Endothelial cell (in vitro differentiated cells): Measurements from ENCODE around the gene ARHGEF40. TPM values are rescaled to one million over a fixed set of nuclear protein-coding genes. Genes with fewer than 3 reads are reported as not detected.

Experiments used
- DNase-seq: peaks from one replicate; pipeline ENCODE4 v3.0.0; 2021; ENCODE audit warnings: low spot score
- H3K27ac Mint-ChIP-seq: one replicate; pipeline ENCODE4 v1.8.0; 2021; ENCODE audit warnings: mixed read lengths, inconsistent platforms; ENCODE audit not compliant: unreplicated experiment
- H3K27me3 Mint-ChIP-seq: one replicate; pipeline ENCODE4 v1.8.0; 2021; ENCODE audit warnings: mild to moderate bottlenecking, moderate library complexity, mixed read lengths, inconsistent platforms; ENCODE audit not compliant: unreplicated experiment
- H3K36me3 Mint-ChIP-seq: one replicate; pipeline ENCODE4 v1.8.0; 2021; ENCODE audit warnings: mild to moderate bottlenecking, low read depth, mixed read lengths, inconsistent platforms; ENCODE audit not compliant: unreplicated experiment
- H3K4me1 Mint-ChIP-seq: one replicate; pipeline ENCODE4 v1.8.0; 2021; ENCODE audit warnings: mild to moderate bottlenecking, mixed read lengths, inconsistent platforms; ENCODE audit not compliant: unreplicated experiment
- H3K4me3 Mint-ChIP-seq: one replicate; pipeline ENCODE4 v1.8.0; 2021; ENCODE audit warnings: mild to moderate bottlenecking, mixed read lengths, inconsistent platforms; ENCODE audit not compliant: unreplicated experiment
- H3K9me3 Mint-ChIP-seq: one replicate; pipeline ENCODE4 v1.8.0; 2021; ENCODE audit warnings: mixed read lengths, inconsistent platforms; ENCODE audit not compliant: unreplicated experiment
- total RNA-seq: library from RNA; stranded (reverse); fragmentation: NEBNext Ultra II Directional; extraction: Animal tissue kit (Norgen Biotek cat#: 25700); gene quantifications from one replicate; pipeline ENCODE4 v1.2.1, GENCODE V29; 2021; ENCODE audit not compliant: unreplicated experiment
- TF ChIP-seq, protein P1 (sequence below): fragments of 200-600 bp; sonication (generic); IDR thresholded peaks from one replicate; pipeline ENCODE4 v1.5.0; 2021; ENCODE audit warnings: antibody characterized with exemption; ENCODE audit not compliant: unreplicated experiment

The ARHGEF40 gene
- total RNA-seq, 1 donor from 2014 or later = 12.5 TPM

DNA sequence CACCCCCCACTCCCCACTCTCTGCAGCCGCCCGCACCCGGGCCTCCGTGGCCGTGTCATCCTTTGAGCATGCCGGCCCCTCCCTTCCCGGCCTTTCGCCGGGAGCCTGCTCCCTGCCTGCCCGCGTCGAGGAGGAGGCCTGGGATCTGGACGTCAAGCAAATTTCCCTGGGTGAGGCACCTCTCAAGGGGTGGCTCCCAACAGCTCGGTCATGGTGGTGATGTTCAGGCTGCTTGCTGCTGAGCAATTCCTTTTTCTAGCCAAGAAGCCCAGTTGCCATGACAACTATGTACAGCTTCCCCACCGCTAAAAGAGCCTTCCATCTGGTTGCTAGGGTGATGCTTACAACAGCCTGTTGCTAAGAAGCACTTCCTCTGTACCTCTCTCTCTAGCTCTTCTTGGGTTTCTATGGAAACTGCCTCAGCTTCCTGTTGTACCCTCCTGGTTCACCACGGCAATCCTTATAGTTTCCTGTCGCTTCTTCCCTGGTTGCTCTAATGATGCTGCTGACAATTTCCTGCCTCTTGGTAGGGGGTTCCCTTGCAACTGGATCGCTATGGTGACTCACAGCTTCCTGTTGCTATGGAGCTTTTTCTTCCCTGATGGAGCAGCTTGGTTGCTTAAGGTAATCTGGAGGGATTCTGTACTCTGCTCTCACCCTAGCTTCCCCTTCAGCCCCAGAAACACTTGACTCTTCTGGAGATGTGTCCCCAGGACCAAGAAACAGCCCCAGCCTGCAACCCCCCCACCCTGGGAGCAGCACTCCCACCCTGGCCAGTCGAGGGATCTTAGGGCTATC is 17.4 kb downstream of the ARHGEF40 start:
- DNase-seq = peak; percentile 66

DNA sequence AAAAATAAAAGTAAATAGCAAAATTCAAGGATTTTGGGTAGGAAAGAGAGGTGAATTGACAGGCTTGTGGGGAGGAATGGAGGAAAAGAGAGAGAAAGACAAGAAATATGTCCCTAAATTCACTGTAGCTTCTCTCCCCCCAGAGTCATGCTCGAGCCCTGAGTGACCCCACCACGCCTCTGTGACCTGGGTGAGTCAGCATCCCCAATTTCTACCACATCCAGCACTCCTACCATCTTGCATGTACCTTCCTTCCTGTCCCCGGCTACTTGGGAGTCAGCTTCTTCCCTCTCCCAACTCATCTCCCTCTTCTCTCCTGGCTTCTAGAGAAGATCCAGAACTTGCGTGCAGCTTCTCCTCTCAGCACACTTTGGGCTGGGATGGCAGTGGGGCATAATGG is 18.6 kb downstream of the ARHGEF40 start:
- TF ChIP-seq, protein P1, sequence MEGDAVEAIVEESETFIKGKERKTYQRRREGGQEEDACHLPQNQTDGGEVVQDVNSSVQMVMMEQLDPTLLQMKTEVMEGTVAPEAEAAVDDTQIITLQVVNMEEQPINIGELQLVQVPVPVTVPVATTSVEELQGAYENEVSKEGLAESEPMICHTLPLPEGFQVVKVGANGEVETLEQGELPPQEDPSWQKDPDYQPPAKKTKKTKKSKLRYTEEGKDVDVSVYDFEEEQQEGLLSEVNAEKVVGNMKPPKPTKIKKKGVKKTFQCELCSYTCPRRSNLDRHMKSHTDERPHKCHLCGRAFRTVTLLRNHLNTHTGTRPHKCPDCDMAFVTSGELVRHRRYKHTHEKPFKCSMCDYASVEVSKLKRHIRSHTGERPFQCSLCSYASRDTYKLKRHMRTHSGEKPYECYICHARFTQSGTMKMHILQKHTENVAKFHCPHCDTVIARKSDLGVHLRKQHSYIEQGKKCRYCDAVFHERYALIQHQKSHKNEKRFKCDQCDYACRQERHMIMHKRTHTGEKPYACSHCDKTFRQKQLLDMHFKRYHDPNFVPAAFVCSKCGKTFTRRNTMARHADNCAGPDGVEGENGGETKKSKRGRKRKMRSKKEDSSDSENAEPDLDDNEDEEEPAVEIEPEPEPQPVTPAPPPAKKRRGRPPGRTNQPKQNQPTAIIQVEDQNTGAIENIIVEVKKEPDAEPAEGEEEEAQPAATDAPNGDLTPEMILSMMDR = no peak
- peaks cover 19% of the 10 kb centered on the region for H3K36me3 Mint-ChIP-seq
- peak overlapping the region; percentile 79 for H3K27ac Mint-ChIP-seq

More for the DNA sequence above, 17.4 kb downstream of the ARHGEF40 start:
- Mint-ChIP-seq H3K27me3 (peaks cover 30% of the 10 kb centered on the region), H3K27ac (peak overlapping the region; percentile 93), H3K4me3 (peak overlapping the region; percentile 16), H3K4me1 (peaks cover 19% of the 10 kb centered on the region), H3K9me3 (no peaks in the 10 kb centered on the region), H3K36me3 (peaks cover 26% of the 10 kb centered on the region)
- TF ChIP-seq, protein P1 = no peak

DNA sequence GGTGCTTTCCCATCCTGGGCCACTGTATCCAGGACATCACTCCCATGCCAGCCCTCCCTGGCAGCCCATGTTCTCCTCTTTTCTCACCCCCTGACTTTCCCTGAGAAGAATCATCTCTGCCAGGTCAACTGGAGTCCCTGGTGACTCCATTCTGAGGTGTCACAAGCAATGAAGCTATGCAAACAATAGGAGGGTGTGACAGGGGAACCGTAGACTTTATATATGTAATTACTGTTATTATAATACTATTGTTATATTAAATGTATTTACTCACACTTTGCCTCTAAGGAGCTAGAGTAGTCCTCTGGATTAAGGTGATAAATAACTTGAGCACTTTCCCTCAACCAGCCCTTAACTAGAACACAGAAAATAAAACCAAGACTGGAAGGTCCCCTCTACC is 19.2 kb downstream of the ARHGEF40 start:
- H3K4me1 Mint-ChIP-seq = peaks cover 24% of the 10 kb centered on the region
- peaks cover 29% of the 10 kb centered on the region for H3K27me3 Mint-ChIP-seq
- no peak for DNase-seq
- H3K36me3 Mint-ChIP-seq = peaks cover 19% of the 10 kb centered on the region
- TF ChIP-seq, protein P1 = no peak
- no peak overlapping the region for H3K4me3 Mint-ChIP-seq
- H3K27ac Mint-ChIP-seq = peak overlapping the region; percentile 88
- no peaks in the 10 kb centered on the region for H3K9me3 Mint-ChIP-seq

More for the DNA sequence above, 18.6 kb downstream of the ARHGEF40 start:
- DNase-seq = no peak
- no peak overlapping the region for H3K4me3 Mint-ChIP-seq
- peaks cover 31% of the 10 kb centered on the region for H3K27me3 Mint-ChIP-seq
- H3K4me1 Mint-ChIP-seq = peaks cover 22% of the 10 kb centered on the region
- H3K9me3 Mint-ChIP-seq = no peaks in the 10 kb centered on the region

DNA sequence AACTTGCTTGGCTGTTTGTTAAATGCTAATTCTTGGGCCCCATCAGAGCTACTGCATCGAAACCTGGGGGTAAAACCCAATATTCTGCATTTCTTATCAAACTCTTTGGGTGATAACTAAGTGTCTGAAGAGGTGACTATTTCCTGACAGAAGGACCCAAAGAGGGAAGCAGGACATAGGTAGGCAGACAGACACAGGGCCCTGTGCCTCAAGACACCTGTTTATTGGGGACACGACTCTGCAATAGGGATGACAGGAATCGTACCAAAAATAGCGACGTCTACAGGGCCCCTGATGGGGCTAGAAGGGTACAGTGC is 19.7 kb downstream of the ARHGEF40 start:
- H3K9me3 Mint-ChIP-seq = no peaks in the 10 kb centered on the region
- TF ChIP-seq, protein P1 = no peak
- H3K27ac Mint-ChIP-seq = no peak overlapping the region
- peaks cover 22% of the 10 kb centered on the region for H3K4me1 Mint-ChIP-seq
- no peak overlapping the region for H3K4me3 Mint-ChIP-seq
- peaks cover 19% of the 10 kb centered on the region for H3K36me3 Mint-ChIP-seq
- H3K27me3 Mint-ChIP-seq = peaks cover 26% of the 10 kb centered on the region
- DNase-seq = no peak

DNA sequence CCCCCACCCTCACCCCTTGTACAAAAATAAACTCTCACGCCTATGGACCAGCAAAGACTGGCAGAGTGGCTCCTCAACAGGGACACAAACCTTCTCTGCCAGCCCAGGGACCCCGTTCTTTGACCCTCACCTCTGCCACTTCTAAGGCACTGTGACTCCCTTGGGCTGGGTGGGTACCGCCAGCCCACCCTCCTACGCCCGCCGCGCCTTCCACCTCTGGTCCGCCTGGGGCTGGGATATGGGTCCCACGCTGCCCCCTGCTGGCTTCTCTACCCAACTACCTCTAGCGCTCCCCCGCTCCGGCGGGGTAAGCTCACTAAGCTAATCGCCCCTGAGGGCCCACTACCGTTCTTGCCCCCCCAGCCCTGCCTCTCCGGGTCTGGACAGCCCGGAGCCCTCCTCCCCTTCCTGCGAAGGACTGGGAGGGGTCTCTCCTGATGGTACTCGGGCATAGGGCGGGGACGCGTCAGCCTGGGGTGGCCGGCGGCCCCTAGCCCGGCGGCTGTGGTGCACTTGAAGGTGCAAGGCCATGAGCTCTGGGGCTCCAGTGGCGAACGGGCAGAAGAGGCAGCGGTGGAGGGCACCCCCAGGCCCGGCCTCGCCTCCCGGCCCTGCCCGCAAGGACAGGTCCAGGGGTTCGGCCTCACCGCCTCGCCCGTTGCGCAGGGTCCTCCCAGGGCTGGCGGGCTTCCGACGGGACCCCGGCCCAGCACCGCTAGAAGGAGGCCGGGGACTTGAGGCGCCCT is 20.3 kb downstream of the ARHGEF40 start:
- peak; percentile 69 for DNase-seq
- TF ChIP-seq, protein P1 = peak; percentile 69

More for the DNA sequence above, 20.3 kb downstream of the ARHGEF40 start:
- Mint-ChIP-seq H3K27ac (peak overlapping the region; percentile 24), H3K4me1 (peaks cover 23% of the 10 kb centered on the region), H3K4me3 (no peak overlapping the region), H3K9me3 (no peaks in the 10 kb centered on the region), H3K36me3 (peaks cover 19% of the 10 kb centered on the region), H3K27me3 (peaks cover 23% of the 10 kb centered on the region)
